ENCODE results near the gene USP17L30. TPM values are rescaled to one million over a fixed set of nuclear protein-coding genes. Genes with fewer than 3 reads are reported as not detected.
"Not testable (repeated sequence)": the region's sequence is repeated elsewhere in the genome, so short reads cannot be mapped to it uniquely, and the experiment has no call there.

The USP17L30 gene
- total RNA-seq = not detected
- not detected for total RNA-seq (2013)
- total RNA-seq = 0 reads per million in 29 experiments

- H3K27ac Mint-ChIP-seq; ATAC-seq (replicated peaks in 1 of 4); DNase-seq; H3K9me3 Mint-ChIP-seq; H3K27me3 ChIP-seq (replicated peaks in 1 of 2; ENCODE audit: control insufficient read depth in 2 of 2, extremely low read depth in 1 of 2, insufficient read depth in 2 of 2, low read length in 1 of 2); H3K4me3 Mint-ChIP-seq; H3K36me3 ChIP-seq (ENCODE audit: control insufficient read depth in 2 of 2, extremely low read depth in 1 of 2, insufficient read depth in 1 of 2, low read length in 1 of 2); POLR2A ChIA-PET; H3K27ac ChIP-seq (ENCODE audit: low read length); H3K4me1 ChIP-seq (ENCODE audit: control insufficient read depth in 1 of 2, extremely low read depth in 1 of 2, insufficient read depth in 2 of 2, low read length in 2 of 2); H3K27me3 Mint-ChIP-seq; H3K9me3 ChIP-seq; CTCF ChIA-PET; H3K4me1 Mint-ChIP-seq; H3K36me3 Mint-ChIP-seq; H3K4me3 ChIP-seq (ENCODE audit: control insufficient read depth in 1 of 2, extremely low read depth in 1 of 2, low read length in 1 of 2): not testable (repeated sequence)
- WGBS (ENCODE audit: insufficient coverage) = no CpG with 5 or more reads among the region's 15 CpGs
Observed at GRCh38 chr4:9362829-9363228, at the start of gene USP17L30. TSS of gene USP17L30 (plus strand) at chr4:9363129. CDS start at chr4:9363129, 0 bp downstream.

GRCh38 chr4:9324191-9324590, 38.7 kb upstream of the USP17L30 start:
- ATAC-seq (replicated peaks in 1 of 4); H3K27ac Mint-ChIP-seq; H3K27ac ChIP-seq (ENCODE audit: low read length); H3K9me3 Mint-ChIP-seq; CTCF ChIA-PET; H3K36me3 Mint-ChIP-seq; H3K4me1 Mint-ChIP-seq; POLR2A ChIA-PET; H3K27me3 Mint-ChIP-seq; H3K4me1 ChIP-seq (ENCODE audit: control insufficient read depth in 1 of 2, extremely low read depth in 1 of 2, insufficient read depth in 2 of 2, low read length in 2 of 2); H3K9me3 ChIP-seq; H3K4me3 Mint-ChIP-seq; H3K4me3 ChIP-seq (ENCODE audit: control insufficient read depth in 1 of 2, extremely low read depth in 1 of 2, low read length in 1 of 2); H3K36me3 ChIP-seq (ENCODE audit: control insufficient read depth in 2 of 2, extremely low read depth in 1 of 2, insufficient read depth in 1 of 2, low read length in 1 of 2); H3K27me3 ChIP-seq (replicated peaks in 1 of 2; ENCODE audit: control insufficient read depth in 2 of 2, extremely low read depth in 1 of 2, insufficient read depth in 2 of 2, low read length in 1 of 2): not testable (repeated sequence)
- DNase-seq = peak in 1 of 35 experiments; percentile 3
- no CpG with 5 or more reads among the region's 13 CpGs for WGBS (ENCODE audit: insufficient coverage)

DNA sequence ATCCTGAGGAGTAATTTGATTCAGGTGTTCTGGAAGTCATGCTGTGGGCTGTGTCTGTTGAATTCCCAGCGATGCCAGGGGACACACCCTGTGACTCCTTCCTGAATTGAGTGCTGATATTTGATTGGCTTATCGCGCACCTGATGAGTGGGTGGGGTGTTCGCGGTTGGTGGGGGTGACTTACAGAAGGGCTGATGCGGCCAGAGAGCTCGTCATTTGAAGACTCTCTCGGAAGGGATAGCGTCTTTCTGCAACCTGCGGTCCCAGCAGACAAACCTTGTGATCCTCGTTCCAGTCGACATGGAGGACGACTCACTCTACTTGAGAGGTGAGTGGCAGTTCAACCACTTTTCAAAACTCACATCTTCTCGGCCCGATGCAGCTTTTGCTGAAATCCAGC, 38.1 kb upstream of the USP17L30 start, which contains the start of gene USP17L24:
Gene USP17L24, plus strand, starts transcription at position 301 of the 400 bp plus-strand sequence. Its CDS starts 0 bp downstream, at position 301.
- H3K27me3 ChIP-seq (replicated peaks in 1 of 2; ENCODE audit: control insufficient read depth in 2 of 2, extremely low read depth in 1 of 2, insufficient read depth in 2 of 2, low read length in 1 of 2); DNase-seq; H3K4me1 ChIP-seq (ENCODE audit: control insufficient read depth in 1 of 2, extremely low read depth in 1 of 2, insufficient read depth in 2 of 2, low read length in 2 of 2); H3K27me3 Mint-ChIP-seq; H3K9me3 ChIP-seq; H3K4me1 Mint-ChIP-seq; CTCF ChIA-PET; H3K36me3 Mint-ChIP-seq; H3K36me3 ChIP-seq (ENCODE audit: control insufficient read depth in 2 of 2, extremely low read depth in 1 of 2, insufficient read depth in 1 of 2, low read length in 1 of 2); POLR2A ChIA-PET; H3K27ac Mint-ChIP-seq; H3K9me3 Mint-ChIP-seq; H3K4me3 ChIP-seq (ENCODE audit: control insufficient read depth in 1 of 2, extremely low read depth in 1 of 2, low read length in 1 of 2); ATAC-seq (replicated peaks in 1 of 4); H3K4me3 Mint-ChIP-seq; H3K27ac ChIP-seq (ENCODE audit: low read length): not testable (repeated sequence)
- WGBS (ENCODE audit: insufficient coverage) = no CpG with 5 or more reads among the region's 15 CpGs

- H3K9me3 ChIP-seq; H3K27me3 ChIP-seq (replicated peaks in 1 of 2; ENCODE audit: control insufficient read depth in 2 of 2, extremely low read depth in 1 of 2, insufficient read depth in 2 of 2, low read length in 1 of 2); POLR2A ChIA-PET; ATAC-seq (replicated peaks in 1 of 4); DNase-seq; CTCF ChIA-PET; H3K27ac ChIP-seq (ENCODE audit: low read length); H3K36me3 Mint-ChIP-seq; H3K9me3 Mint-ChIP-seq; H3K36me3 ChIP-seq (ENCODE audit: control insufficient read depth in 2 of 2, extremely low read depth in 1 of 2, insufficient read depth in 1 of 2, low read length in 1 of 2); H3K4me3 Mint-ChIP-seq; H3K27ac Mint-ChIP-seq; H3K4me1 ChIP-seq (ENCODE audit: control insufficient read depth in 1 of 2, extremely low read depth in 1 of 2, insufficient read depth in 2 of 2, low read length in 2 of 2); H3K27me3 Mint-ChIP-seq; H3K4me1 Mint-ChIP-seq; H3K4me3 ChIP-seq (ENCODE audit: control insufficient read depth in 1 of 2, extremely low read depth in 1 of 2, low read length in 1 of 2): not testable (repeated sequence)
- WGBS (ENCODE audit: insufficient coverage) = no CpG with 5 or more reads among the region's 15 CpGs
Observed at GRCh38 chr4:9329611-9330010, 33.3 kb upstream of the USP17L30 start, which contains the start of gene USP17L25. TSS of gene USP17L25 (plus strand) at chr4:9329911. CDS start at chr4:9329911, 0 bp downstream.

- H3K27me3 Mint-ChIP-seq; H3K36me3 Mint-ChIP-seq; H3K27ac ChIP-seq (ENCODE audit: low read length); H3K4me1 Mint-ChIP-seq; POLR2A ChIA-PET; H3K36me3 ChIP-seq (ENCODE audit: control insufficient read depth in 2 of 2, extremely low read depth in 1 of 2, insufficient read depth in 1 of 2, low read length in 1 of 2); H3K27me3 ChIP-seq (replicated peaks in 1 of 2; ENCODE audit: control insufficient read depth in 2 of 2, extremely low read depth in 1 of 2, insufficient read depth in 2 of 2, low read length in 1 of 2); H3K9me3 ChIP-seq; H3K4me3 Mint-ChIP-seq; DNase-seq; H3K9me3 Mint-ChIP-seq; CTCF ChIA-PET; H3K27ac Mint-ChIP-seq; H3K4me3 ChIP-seq (ENCODE audit: control insufficient read depth in 1 of 2, extremely low read depth in 1 of 2, low read length in 1 of 2); ATAC-seq (replicated peaks in 1 of 4); H3K4me1 ChIP-seq (ENCODE audit: control insufficient read depth in 1 of 2, extremely low read depth in 1 of 2, insufficient read depth in 2 of 2, low read length in 2 of 2): not testable (repeated sequence)
- WGBS (ENCODE audit: insufficient coverage) = no CpG with 5 or more reads among the region's 15 CpGs
Observed at GRCh38 chr4:9334358-9334757, 28.6 kb upstream of the USP17L30 start, which contains the start of gene USP17L26. TSS of gene USP17L26 (plus strand) at chr4:9334658. CDS start at chr4:9334658, 0 bp downstream.

GRCh38 chr4:9339103-9339502, 23.8 kb upstream of the USP17L30 start, which contains the start of gene USP17L5:
TSS of gene USP17L5 (plus strand) at chr4:9339403. CDS start at chr4:9339403, 0 bp downstream.
- H3K4me1 Mint-ChIP-seq; H3K36me3 ChIP-seq (ENCODE audit: control insufficient read depth in 2 of 2, extremely low read depth in 1 of 2, insufficient read depth in 1 of 2, low read length in 1 of 2); ATAC-seq (replicated peaks in 1 of 4); H3K4me3 ChIP-seq (ENCODE audit: control insufficient read depth in 1 of 2, extremely low read depth in 1 of 2, low read length in 1 of 2); POLR2A ChIA-PET; H3K9me3 Mint-ChIP-seq; CTCF ChIA-PET; H3K4me1 ChIP-seq (ENCODE audit: control insufficient read depth in 1 of 2, extremely low read depth in 1 of 2, insufficient read depth in 2 of 2, low read length in 2 of 2); H3K27ac ChIP-seq (ENCODE audit: low read length); H3K4me3 Mint-ChIP-seq; H3K27me3 ChIP-seq (replicated peaks in 1 of 2; ENCODE audit: control insufficient read depth in 2 of 2, extremely low read depth in 1 of 2, insufficient read depth in 2 of 2, low read length in 1 of 2); H3K9me3 ChIP-seq; H3K27ac Mint-ChIP-seq; H3K27me3 Mint-ChIP-seq; DNase-seq; H3K36me3 Mint-ChIP-seq: not testable (repeated sequence)
- no CpG with 5 or more reads among the region's 15 CpGs for WGBS (ENCODE audit: insufficient coverage)

DNA sequence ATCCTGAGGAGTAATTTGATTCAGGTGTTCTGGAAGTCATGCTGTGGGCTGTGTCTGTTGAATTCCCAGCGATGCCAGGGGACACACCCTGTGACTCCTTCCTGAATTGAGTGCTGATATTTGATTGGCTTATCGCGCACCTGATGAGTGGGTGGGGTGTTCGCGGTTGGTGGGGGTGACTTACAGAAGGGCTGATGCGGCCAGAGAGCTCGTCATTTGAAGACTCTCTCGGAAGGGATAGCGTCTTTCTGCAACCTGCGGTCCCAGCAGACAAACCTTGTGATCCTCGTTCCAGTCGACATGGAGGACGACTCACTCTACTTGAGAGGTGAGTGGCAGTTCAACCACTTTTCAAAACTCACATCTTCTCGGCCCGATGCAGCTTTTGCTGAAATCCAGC, 19.1 kb upstream of the USP17L30 start, which contains the start of gene USP17L27:
Gene USP17L27, plus strand, starts transcription at position 301 of the 400 bp plus-strand sequence. Its CDS starts 0 bp downstream, at position 301.
- H3K4me1 Mint-ChIP-seq; DNase-seq; H3K36me3 Mint-ChIP-seq; H3K9me3 ChIP-seq; H3K27ac Mint-ChIP-seq; H3K27me3 Mint-ChIP-seq; POLR2A ChIA-PET; ATAC-seq (replicated peaks in 1 of 4); H3K27me3 ChIP-seq (replicated peaks in 1 of 2; ENCODE audit: control insufficient read depth in 2 of 2, extremely low read depth in 1 of 2, insufficient read depth in 2 of 2, low read length in 1 of 2); CTCF ChIA-PET; H3K4me3 Mint-ChIP-seq; H3K27ac ChIP-seq (ENCODE audit: low read length); H3K4me3 ChIP-seq (ENCODE audit: control insufficient read depth in 1 of 2, extremely low read depth in 1 of 2, low read length in 1 of 2); H3K9me3 Mint-ChIP-seq; H3K36me3 ChIP-seq (ENCODE audit: control insufficient read depth in 2 of 2, extremely low read depth in 1 of 2, insufficient read depth in 1 of 2, low read length in 1 of 2); H3K4me1 ChIP-seq (ENCODE audit: control insufficient read depth in 1 of 2, extremely low read depth in 1 of 2, insufficient read depth in 2 of 2, low read length in 2 of 2): not testable (repeated sequence)
- no CpG with 5 or more reads among the region's 15 CpGs for WGBS (ENCODE audit: insufficient coverage)
